Endothelial cell of hepatic sinusoid (primary cell): Measurements from ENCODE around the gene DLG5.

ENCODE experiments used
- in situ Hi-C: cut with HindIII; loops from 2 replicates; pipeline ENCODE4 v1.10.0; 2017; ENCODE audit warnings: low sequenced_read_pairs

Gene DLG5

GRCh38 chr10:77912576-77912975, 14.0 kb downstream of the DLG5 start:
- in situ Hi-C loops = no loop called here

GRCh38 chr10:77911535-77912123, 14.9 kb downstream of the DLG5 start:
- in situ Hi-C loops = no loop called here

GRCh38 chr10:77910524-77911145, 15.9 kb downstream of the DLG5 start:
- in situ Hi-C loops = no loop called here

- in situ Hi-C loops = no loop called here
These were observed 16.7 kb downstream of the DLG5 start for GRCh38 chr10:77909749-77910375.

- in situ Hi-C loops = no loop called here
These were observed 17.4 kb downstream of the DLG5 start for GRCh38 chr10:77909021-77909748.

GRCh38 chr10:77907900-77908717, 18.4 kb downstream of the DLG5 start:
- in situ Hi-C loops = no loop called here

- in situ Hi-C loops = no loop called here
These were observed 19.1 kb downstream of the DLG5 start for GRCh38 chr10:77907462-77907861.

GRCh38 chr10:77906951-77907421, 19.6 kb downstream of the DLG5 start:
- in situ Hi-C loops = no loop called here

- in situ Hi-C loops = no loop called here
These were observed 20.8 kb downstream of the DLG5 start for GRCh38 chr10:77905781-77906180.

GRCh38 chr10:77905086-77905748, 21.3 kb downstream of the DLG5 start:
- in situ Hi-C loops = no loop called here

- in situ Hi-C loops = no loop called here
These were observed 22.3 kb downstream of the DLG5 start for GRCh38 chr10:77904100-77904840.

GRCh38 chr10:77902159-77902558, 24.4 kb downstream of the DLG5 start:
- in situ Hi-C loops = no loop called here

- in situ Hi-C loops = no loop called here
These were observed 24.8 kb downstream of the DLG5 start for GRCh38 chr10:77901743-77902142.

- in situ Hi-C loops = no loop called here
These were observed 26.9 kb downstream of the DLG5 start for GRCh38 chr10:77899690-77900089.

GRCh38 chr10:77899080-77899477, 27.5 kb downstream of the DLG5 start:
- in situ Hi-C loops = no loop called here

GRCh38 chr10:77898323-77899079, 28.1 kb downstream of the DLG5 start:
- in situ Hi-C loops = no loop called here

GRCh38 chr10:77896058-77896457, 30.5 kb downstream of the DLG5 start:
- in situ Hi-C loops = no loop called here

GRCh38 chr10:77894058-77894457, 32.5 kb downstream of the DLG5 start:
- in situ Hi-C loops = no loop called here

- in situ Hi-C loops = no loop called here
These were observed 33.2 kb downstream of the DLG5 start for GRCh38 chr10:77893386-77893785.
